GM19372 (cell line): ENCODE results near the gene ACAP2.
"Not testable (repeated sequence)": the region's sequence is repeated elsewhere in the genome, so short reads cannot be mapped to it uniquely, and the experiment has no call there.

Experiments
- ATAC-seq: cut with Tn5 transposase; IDR thresholded peaks from one replicate; pipeline ENCODE4 v1.9.1; 2021; ENCODE audit warnings: mild to moderate bottlenecking, low read depth, moderate library complexity; ENCODE audit not compliant: unreplicated experiment

Gene ACAP2

GRCh38 chr3:195443391-195443989 lies 670 bp upstream of the ACAP2 start:
- ATAC-seq, result no peak

GRCh38 chr3:195441992-195442572 lies 738 bp downstream of the ACAP2 start:
- peak; percentile 4 for ATAC-seq

- ATAC-seq, result no peak
These were observed 1.3 kb downstream of the ACAP2 start for GRCh38 chr3:195441476-195441991.

GRCh38 chr3:195441051-195441450 lies 1.8 kb downstream of the ACAP2 start:
- ATAC-seq, result no peak

- ATAC-seq, result no peak
These were observed 2.4 kb downstream of the ACAP2 start for GRCh38 chr3:195440379-195440778.

DNA sequence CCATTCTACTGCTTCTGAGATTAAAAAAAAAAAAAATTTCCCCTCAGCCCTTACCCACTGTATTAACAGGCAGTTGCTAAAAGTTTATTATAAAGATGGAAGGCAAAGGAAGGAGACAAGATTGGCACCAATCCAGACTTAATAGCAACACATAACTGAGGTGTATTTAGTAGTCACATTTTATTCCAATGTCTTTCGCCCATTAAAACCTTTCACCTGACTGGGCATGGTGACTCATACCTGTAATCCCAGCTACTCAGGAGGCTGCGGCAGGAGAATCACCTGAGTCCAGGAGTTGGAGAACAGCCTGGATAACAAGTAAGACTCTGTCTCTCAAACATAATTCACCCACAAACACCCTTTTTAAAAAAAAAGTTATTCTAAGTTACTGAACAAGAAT lies 4.4 kb downstream of the ACAP2 start:
- ATAC-seq, result no peak

- no peak for ATAC-seq
These were observed 17.0 kb downstream of the ACAP2 start for GRCh38 chr3:195425849-195426248.

GRCh38 chr3:195423818-195424217 lies 19.0 kb downstream of the ACAP2 start:
- ATAC-seq, result no peak

GRCh38 chr3:195421400-195421799 lies 21.4 kb downstream of the ACAP2 start:
- ATAC-seq, result no peak

DNA sequence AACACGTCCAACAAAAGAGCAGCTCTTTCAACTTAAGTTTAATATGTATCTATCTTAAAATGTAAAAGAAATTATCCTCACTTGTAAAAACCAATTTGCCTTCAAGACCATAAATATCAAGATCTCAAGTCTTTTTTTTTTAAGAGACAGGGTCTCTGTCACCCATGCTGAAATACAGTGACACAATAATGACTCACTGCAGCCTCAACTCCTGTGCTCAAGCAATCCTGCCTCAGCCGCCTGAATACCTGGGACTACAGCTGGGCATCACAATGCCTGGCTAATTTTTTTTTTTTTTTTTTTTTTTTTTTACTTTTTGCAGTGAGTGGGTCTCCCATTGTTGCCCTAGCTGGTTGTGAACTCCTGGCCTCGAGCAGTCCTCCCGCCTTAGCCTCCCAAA lies 26.0 kb downstream of the ACAP2 start:
- no peak for ATAC-seq

DNA sequence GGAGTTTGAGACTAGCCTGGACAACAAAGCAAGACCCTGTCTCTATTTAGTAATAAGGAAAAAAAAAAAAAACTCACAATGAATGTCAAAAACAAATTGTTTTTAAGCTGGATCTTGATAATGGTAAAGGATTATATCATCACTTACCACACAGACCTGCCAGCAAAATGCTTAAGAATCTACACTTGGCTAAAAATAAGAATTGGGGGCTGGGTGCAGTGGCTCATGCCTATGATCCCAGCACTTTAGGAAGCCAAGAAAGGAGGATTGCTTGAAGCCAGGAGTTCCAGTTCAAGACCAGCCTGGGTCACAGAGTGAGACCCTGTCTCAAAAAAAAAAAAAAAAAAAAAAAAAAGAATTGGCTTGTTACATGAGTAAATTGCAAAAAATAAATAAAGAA lies 31.0 kb downstream of the ACAP2 start:
- no peak for ATAC-seq

DNA sequence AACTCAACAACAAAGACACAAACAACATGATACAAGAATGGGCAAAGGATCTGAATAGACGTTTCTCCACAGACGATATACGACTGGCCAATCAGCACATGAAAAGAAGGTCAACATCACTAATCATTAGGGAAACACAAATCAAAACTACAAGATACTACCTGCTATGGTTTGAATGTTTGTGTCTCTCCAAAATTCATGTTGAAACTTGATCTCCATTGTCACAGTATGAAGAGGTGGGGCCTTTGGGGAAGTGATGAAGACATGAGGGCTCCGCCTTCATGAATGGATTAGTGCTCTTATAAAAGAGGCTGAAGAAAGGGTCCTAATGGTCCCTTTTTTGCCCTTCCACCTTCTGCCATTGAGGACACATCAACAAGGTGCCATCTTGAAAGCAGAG lies 32.3 kb downstream of the ACAP2 start:
- no peak for ATAC-seq

GRCh38 chr3:195407531-195408409 lies 35.0 kb downstream of the ACAP2 start:
- ATAC-seq, result no peak

DNA sequence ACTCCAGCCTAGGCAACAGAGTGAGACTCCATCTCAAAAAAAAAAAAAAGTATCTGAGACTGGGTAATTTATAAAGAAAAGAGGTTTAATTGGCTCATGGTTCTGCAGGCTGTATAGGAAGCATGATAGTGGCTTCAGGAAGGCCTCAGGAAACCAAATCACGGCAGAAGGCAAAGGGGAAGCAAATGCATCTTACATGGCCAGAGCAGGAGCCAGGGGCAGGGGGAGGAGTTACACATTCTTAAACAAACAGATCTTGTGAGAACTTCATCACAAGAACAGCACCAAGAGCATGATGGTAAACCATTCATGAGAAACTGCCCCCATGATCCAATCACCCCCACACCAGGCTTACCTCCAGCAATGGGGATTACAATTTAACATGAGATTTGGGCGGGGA lies 37.2 kb downstream of the ACAP2 start:
- no peak for ATAC-seq

DNA sequence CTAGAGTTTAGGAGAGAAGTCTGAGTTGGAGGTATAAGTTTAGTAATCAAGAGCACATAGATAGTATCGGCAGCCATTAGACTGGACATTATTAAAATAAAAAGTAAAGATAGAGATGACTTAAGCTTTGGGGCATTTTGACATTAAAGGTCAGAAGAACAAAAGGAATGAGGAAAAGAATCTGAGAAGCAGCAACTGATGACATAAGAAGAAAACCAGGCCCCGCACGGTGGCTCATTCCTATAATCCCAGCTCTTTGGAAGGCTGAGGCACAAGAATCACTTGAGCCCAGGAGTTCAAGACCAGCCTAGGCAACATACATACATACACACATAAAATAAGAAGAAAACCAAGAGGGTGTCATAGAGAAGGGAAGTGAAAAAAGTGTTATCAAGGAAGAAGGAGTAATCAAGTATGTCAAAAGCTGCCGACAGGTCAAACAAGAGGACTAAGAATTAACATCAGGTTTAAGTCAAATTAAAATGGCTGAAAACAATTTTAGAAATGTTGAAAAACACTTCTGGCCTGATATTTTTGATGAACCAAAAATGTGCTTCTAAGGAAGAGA lies 38.9 kb downstream of the ACAP2 start:
- ATAC-seq, result no peak

GRCh38 chr3:195403244-195403643 lies 39.6 kb downstream of the ACAP2 start:
- no peak for ATAC-seq

- ATAC-seq, result no peak
These were observed 40.9 kb downstream of the ACAP2 start for GRCh38 chr3:195401943-195402342.

DNA sequence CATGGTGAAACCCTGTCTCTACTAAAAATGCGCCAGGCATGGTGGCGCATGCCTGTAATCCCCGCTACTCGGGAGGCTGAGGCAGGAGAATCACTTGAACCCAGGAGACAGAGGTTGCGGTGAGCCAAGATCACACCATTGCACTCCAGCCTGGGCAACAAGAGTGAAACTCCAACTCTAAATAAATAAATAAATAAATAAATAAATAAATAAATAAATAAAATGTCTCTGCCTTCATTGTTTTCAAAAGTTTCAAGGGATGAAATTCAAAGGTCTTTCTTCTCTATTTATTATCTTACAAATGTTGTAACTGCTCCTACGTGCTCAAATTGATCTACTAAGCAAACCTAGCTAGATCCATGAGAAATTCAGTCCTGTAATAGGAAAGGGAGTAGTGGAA lies 44.4 kb downstream of the ACAP2 start:
- not testable (repeated sequence) for ATAC-seq

GRCh38 chr3:195397524-195397923 lies 45.3 kb downstream of the ACAP2 start:
- no peak for ATAC-seq

GRCh38 chr3:195395208-195395816 lies 47.5 kb downstream of the ACAP2 start:
- ATAC-seq, result no peak

GRCh38 chr3:195394700-195395099 lies 48.1 kb downstream of the ACAP2 start:
- no peak for ATAC-seq
